ENCODE measurements around the gene RTN4R.

The RTN4R gene

GRCh38 chr22:20198557-20199319 lies 69.4 kb downstream of the RTN4R start:
- no peak overlapping the region for H3K27ac ChIP-seq
- intact Hi-C loops (cut with DNase I; ENCODE audit: low total_unique reads): no loop called here
- H3K9me3 ChIP-seq: no peaks in the 10 kb centered on the region
- H3K27me3 ChIP-seq: peaks cover 0 to 21% of the 10 kb centered on the region in 2 donors
- H3K4me1 ChIP-seq: peaks cover 0 to 12% (median 7%) of the 10 kb centered on the region in 4 donors
- no peaks in the 10 kb centered on the region for H3K36me3 ChIP-seq
- no peak for DNase-seq
- no peak overlapping the region for H3K4me3 ChIP-seq
- no peak for TF ChIP-seq CTCF (IDR thresholded peaks at IDR 0.05)

- DNase-seq: no peak
- intact Hi-C loops (cut with DNase I; ENCODE audit: low total_unique reads): no loop called here
- peaks cover 0 to 16% of the 10 kb centered on the region in 2 donors for H3K27me3 ChIP-seq
- no peak for TF ChIP-seq CTCF (IDR thresholded peaks at IDR 0.05)
- H3K4me3 ChIP-seq: no peak overlapping the region
- no peaks in the 10 kb centered on the region for H3K9me3 ChIP-seq
- H3K4me1 ChIP-seq: peaks cover 0 to under 1% (median 0%) of the 10 kb centered on the region in 4 donors
- H3K27ac ChIP-seq: no peak overlapping the region
- H3K36me3 ChIP-seq: no peaks in the 10 kb centered on the region
These were observed 70.6 kb downstream of the RTN4R start for GRCh38 chr22:20197407-20198030.

- Histone ChIP-seq H3K9me3 (no peaks in the 10 kb centered on the region), H3K36me3 (no peaks in the 10 kb centered on the region), H3K27me3 (peaks cover 0 to 7% of the 10 kb centered on the region in 2 donors), H3K4me1 (no peaks in the 10 kb centered on the region), H3K27ac (no peak overlapping the region), H3K4me3 (no peak overlapping the region)
- intact Hi-C loops (cut with DNase I; ENCODE audit: low total_unique reads): no loop called here
- DNase-seq: no peak
- no peak for TF ChIP-seq CTCF (IDR thresholded peaks at IDR 0.05)
These were observed 71.8 kb downstream of the RTN4R start for GRCh38 chr22:20196094-20196842.

GRCh38 chr22:20194681-20195593 lies 73.2 kb downstream of the RTN4R start:
- Histone ChIP-seq H3K27ac (no peak overlapping the region), H3K4me3 (no peak overlapping the region), H3K27me3 (peaks cover 0 to 4% of the 10 kb centered on the region in 2 donors), H3K4me1 (no peaks in the 10 kb centered on the region), H3K9me3 (no peaks in the 10 kb centered on the region), H3K36me3 (no peaks in the 10 kb centered on the region)
- TF ChIP-seq CTCF (IDR thresholded peaks at IDR 0.05): no peak
- intact Hi-C loops (cut with DNase I; ENCODE audit: low total_unique reads): no loop called here
- no peak for DNase-seq
